Stimulated activated CD4-positive, alpha-beta T cell treated with anti-CD3 and anti-CD28 coated beads, Interleukin-15, amount 100 ng/mL, for 48 hours (primary cell): Measurements from ENCODE around the gene DUSP9.

Experiments used
- DNase-seq, 2 donors: peaks; one replicate each; pipeline ENCODE4 v3.0.0-alpha.2; 2020; ENCODE audit warnings: low read depth in 2 of 2

Gene DUSP9

DNA sequence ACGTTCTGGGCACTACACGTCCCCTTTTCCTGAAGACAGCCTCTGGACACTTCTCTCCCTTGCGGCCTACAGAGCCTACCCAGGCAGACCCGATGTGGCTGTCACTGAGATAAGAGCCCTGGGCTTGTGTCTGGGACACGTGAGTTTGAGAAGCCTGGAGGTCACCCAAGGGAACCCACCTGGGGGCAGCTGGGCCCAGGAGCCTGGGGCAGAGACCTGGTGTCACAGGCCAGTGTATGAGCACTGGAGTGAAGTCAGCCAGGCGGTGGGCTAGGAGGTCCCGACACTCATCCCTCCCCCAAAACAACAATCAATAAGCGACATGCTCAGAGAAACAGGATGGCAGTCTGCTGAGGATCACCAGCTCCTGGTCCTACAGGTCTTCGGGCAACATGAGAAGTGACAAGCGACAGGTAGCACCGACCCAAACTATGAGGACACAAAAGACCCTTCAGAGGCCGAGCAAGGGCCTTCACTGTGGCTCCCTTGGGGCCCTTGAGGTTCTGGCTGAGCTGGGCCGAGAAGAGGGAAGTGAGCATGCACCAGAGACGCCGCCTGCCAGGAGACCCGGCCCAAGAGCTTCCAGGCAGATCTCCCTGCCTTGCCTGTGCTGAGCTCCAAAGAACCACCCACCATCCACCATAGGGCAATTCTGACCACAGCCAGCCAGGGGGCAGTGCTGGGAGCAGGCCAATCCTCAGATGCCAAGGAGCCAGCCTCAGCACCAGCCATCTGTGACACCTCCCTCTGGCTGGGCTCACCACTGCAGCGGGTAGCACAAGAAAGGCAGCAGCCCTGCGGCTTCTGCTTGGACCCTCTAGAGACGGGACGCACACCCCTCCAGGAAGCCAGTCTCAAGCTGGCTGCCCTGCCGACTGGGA, 11.0 kb upstream of the DUSP9 start:
- no peak for DNase-seq

- no peak for DNase-seq
These were observed 10.3 kb upstream of the DUSP9 start for GRCh38 chrX:153636716-153637115.

GRCh38 chrX:153637121-153638040, 9.6 kb upstream of the DUSP9 start:
- DNase-seq: no peak

- DNase-seq: no peak
These were observed 9.0 kb upstream of the DUSP9 start for GRCh38 chrX:153638041-153638371.

DNA sequence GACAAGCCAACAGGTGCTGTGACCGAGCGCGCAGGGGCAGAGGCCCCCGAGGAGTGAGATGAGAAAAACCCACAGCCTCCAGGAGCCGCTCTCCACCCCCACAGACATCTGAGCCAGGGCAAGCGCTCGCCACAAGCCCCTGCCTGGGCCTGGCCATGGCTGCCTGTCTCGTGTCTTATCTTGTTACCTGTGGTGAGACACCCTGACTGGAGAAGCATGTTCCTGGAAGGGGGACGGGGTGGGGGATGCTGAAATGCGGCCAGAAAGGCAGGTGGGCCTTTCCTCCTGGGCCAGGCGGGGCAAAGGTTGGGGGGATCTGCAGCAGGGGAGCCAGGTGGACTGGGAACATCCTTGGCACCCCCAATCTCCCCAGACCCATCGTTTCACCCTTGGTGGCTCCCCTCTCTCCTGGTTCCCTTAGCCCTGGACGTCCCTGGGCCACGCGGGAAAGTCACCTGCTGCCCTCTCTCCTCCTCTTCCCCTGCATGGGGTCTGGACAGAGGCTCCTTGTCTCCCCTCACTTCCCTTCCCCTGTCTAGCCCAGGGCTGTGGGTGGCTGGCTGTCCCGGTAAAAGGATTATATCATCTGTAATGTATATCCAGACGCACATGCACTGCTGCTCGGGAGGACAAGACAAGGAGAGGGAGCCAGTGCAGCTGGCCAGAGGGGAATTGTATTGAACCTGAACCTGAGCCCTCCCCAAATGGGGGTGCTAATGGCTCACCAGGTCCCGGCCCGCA, 8.4 kb upstream of the DUSP9 start:
- DNase-seq: no peak

DNA sequence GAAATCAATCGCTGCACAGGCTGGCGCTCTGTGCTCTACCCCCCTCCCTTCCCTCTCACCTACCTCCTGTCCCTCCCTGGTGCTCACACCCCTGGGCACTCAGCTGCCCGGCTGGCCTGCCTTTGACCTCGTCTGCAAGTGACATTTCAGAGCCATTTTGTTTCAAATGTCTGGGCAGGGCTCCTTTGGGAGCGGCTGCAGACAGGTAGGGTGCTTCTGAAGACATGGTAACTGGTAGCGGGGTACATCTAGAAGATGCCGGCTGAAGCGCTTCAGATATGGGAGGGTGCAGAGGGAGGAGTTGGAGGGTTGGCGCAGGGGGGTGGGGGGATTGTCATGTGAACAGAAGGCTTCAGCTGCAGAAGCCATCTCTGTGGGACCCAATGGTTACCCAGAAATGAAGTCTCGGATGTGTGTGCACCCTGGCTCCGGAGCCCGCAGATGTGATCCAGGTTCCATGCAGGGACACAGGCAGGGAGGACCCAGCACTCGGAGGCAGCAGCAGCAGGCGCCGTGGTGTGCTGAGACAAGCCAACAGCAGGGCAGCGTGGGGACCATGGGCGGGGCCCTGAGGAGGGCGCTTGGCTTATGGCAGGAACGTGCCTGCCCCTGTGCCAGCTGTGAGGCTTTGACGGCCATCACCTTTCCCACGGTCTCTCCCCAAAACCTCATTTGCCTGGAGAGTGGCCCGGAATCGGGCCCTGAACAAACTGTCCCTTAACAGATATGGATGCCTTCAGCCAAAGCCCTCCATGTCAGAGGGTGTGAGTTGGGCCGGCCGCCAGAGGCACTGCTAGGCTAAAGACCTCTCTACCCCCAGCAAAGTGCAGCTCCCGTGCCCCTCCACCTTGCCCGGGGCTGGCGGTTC, 7.6 kb upstream of the DUSP9 start:
- no peak for DNase-seq

DNA sequence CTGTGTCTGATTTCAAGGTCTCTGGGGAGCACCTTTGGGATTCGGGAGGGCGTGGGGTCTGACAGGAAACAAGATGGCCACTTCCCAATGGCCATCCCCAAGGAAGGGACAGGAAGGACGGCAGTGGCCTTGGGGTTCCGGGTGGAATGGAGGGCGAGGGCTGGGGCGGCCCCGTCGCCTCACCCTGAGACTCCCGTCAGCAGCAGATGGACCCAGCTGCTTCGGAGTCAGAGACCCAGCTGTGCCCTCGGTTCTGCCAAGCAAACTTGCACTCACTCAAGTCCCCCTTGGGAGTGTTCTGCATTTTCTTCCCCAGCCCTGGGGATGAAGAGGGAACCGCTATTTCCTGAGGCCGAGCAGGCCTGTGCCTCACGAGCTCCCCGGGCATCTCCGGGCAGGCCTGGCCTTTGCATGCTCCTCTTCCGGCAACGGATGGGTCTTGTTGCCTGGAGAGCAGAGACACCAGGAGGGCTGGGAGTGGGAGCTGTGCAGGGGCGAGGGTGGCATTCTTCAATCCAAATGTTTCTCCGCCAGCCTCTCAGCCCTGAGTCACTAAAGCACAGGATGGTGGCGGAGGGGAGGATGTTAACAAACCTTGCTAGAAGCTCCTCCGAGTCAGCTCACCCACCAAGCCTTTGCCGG, 6.8 kb upstream of the DUSP9 start:
- DNase-seq: no peak

GRCh38 chrX:153640736-153641575, 6.0 kb upstream of the DUSP9 start:
- DNase-seq: no peak

GRCh38 chrX:153641627-153642026, 5.4 kb upstream of the DUSP9 start:
- DNase-seq: no peak

DNA sequence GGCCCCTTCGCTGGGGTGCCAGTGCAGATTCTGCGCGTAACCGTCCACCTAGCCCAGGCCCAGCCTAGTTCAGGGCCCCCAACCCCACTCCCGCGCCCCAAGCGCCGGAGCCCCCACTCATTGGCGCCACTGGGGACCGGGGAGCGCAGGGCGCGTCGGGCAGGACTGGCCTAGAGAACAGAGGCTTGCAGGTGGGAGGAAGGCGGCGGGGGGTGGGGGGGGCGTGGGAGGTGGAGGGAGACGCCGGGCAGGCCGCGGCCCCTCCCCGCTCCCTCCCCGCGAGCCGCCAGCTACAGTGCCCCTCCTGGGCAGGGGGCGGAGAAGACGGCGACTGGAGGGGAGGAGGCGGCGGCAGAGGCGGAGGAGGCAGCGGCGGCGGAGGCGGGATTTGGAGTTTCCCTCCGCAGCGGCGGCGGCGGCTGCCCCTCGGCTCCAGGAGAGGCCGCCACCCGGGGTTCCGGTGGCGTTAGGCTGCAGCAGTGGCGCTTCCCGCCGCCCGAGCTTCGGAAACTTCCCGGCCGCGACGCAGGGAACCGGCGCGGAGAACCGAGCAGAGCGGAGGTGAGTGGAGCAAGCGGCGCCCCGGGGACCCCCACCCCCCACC, 4.8 kb upstream of the DUSP9 start:
- DNase-seq: no peak

DNA sequence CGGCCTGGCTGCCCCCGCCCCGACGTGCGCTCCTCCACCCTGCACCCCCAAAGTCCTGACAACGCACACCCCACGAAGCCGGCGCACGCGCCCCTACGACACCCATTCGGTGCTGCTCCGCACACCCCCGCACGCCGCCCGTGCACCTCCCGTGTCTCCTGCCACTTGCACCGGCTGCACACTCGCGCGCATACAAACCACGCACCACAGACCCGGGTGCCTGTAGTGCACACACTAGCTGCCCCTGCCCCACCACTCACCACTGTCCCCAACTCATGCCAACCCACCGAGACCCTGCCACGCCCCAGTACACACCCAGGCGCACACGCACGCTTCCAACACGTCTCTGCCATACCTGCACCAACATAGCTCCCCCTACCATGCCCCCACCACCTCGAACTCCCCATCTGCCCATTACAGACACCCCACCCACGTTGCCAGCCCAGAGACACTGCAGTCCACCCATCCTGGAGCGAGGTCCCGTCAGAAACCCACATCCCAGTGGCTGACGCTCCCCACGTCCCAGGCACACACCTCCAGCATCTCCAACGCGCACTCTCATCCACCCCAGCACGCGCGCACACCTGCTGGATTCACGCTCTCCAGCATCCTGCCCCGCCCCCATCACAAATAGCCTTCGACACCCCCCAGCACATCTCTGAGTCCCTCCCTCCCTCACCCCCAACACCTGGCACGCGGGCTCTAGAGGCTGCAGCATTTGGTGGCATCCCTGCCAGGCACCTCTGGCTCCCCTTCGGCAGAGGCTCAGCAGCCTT, 4.2 kb upstream of the DUSP9 start:
- DNase-seq: no peak

DNA sequence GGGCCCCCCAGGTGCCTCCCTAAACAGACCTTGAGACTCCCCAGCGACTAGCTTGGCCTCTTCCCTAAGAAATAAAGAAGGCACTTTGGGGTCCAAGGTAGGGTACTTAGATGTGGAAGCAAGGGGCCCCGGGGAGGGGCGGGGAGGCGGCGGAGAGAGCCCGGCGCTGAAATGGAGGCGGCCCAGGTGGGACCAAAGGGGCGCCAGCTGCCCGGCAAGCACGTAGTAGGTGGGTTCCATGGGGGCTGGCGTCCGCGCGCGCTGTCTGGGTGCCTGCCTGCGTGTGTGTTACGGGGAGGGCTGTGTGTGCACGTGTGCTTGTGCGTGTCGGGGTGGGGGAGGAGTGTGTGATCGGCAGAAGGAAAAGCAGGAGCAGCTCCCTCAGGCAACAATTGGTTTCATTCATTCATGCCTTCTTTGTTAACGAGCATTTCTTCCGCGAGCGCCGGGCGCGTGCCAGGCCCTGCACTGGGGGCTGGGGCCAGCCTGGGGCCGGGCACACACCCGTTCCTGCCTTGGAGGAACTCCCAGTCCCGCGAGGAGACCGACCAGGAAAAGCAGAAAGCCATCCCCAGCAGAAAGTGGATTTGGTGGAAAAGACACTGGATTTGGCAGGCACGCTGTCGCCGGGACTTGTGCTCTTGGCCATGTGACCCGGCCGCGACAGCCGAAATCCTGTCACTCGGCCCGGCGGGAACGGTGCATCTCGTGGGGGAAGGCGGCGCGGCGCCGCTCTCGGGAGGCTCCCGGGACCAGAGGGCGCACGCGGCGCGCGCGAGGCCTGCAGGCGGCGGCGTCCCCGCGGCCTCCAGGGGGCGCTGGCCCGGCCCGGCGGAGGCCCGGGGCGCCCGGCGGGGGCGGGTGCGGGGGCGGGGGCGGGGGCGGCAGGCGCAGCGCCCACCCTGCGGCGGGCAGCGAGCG, 3.3 kb upstream of the DUSP9 start:
- no peak for DNase-seq

DNA sequence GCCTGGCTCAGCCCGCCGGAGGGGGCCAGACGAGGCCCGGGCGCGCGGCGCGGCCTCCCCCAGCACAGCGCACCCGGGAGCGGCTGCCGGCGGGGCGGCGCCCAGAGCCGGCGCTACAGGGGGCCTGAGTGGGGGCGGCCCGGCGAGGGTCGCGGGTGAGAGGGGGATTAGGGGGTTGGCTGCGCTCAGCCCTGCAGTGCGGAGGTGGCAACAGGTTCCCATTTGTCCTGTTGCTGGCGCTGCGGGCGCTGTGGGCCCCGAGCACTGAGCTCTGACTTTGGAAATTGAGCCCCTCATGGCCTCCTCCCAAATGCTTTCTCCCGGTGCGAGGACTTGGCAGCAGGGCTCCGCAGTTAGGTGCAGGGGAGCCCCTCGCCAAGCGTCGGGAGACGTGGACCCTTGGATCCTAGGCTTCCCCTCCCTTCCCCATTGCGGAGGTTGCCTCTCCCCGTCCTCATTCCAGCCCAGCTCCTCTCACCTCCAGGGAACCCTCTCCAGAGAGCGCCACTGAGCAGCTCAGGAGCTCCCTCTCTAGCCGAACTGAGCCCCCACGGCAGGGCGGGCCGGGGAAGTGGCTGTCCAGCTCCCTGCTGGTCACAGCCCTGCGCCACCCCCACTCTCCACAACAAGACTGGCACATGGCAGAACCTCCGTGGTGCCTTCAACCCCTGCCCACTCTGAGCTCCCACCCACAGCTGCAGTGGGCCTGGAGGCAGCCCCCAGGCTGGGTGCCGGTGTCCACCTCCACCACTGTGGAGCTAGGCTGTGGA, 2.5 kb upstream of the DUSP9 start:
- DNase-seq: no peak

- no peak for DNase-seq
These were observed 1.9 kb upstream of the DUSP9 start for GRCh38 chrX:153645151-153645550.

DNA sequence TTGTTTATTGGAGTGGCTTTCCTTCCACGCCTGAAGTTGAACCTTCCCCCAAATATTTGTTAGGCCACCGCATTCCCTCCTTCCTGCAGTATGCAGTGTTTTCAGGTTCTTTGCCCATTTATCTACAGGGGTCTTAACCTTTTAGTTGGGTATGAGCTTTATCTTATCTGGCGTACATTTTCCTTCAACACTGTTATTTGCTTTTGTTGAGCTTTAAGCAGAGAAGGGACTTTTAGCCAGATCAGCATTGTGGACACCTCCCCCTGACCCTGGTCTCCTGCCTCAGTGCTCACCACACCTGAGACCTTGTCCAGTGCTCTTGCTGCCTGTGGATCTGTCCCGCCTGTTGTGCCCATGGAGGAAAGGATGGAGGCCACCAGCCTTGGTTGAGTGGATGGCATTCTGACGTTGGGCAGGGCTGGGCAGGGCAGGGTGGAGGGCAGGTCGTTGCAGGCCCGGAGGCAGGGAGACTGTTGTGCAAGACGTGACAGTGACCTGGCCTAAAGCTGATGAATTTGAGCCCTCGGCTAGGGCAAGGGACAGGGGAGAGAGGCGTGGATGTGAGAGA, 998 bp upstream of the DUSP9 start:
- no peak for DNase-seq
